ENCODE measurements around the gene MEPCE. TPM values are rescaled to one million over a fixed set of nuclear protein-coding genes. Genes with fewer than 3 reads are reported as not detected.

Gene MEPCE
- total and polyA plus RNA-seq, 8 donors = 14.1 to 117 (median 22.5) TPM

GRCh38 chr7:100418930-100419659, 10.5 kb upstream of the MEPCE start:
- Histone ChIP-seq H3K4me1 (no peaks in the 10 kb centered on the region), H3K9me3 (no peaks in the 10 kb centered on the region), H3K4me3 (no peak overlapping the region), H3K27me3 (no peaks in the 10 kb centered on the region), H3K36me3 (peaks cover 0 to 6% (median 3%) of the 10 kb centered on the region in 4 donors), H3K27ac (no peak overlapping the region)
- no peak for TF ChIP-seq POLR2A (IDR thresholded peaks at IDR 0.05)
- WGBS, 5 donors = 82 to 100% (median 94%) methylated on average over 1 of the region's 1 CpG
- intact Hi-C loops (cut with DNase I; ENCODE audit: low total_unique reads) = loop anchor here (10.0 kb wide), 1 partner anchor 64 kb away; the partner anchor contains the start of gene PILRB
- DNase-seq = no peak

DNA sequence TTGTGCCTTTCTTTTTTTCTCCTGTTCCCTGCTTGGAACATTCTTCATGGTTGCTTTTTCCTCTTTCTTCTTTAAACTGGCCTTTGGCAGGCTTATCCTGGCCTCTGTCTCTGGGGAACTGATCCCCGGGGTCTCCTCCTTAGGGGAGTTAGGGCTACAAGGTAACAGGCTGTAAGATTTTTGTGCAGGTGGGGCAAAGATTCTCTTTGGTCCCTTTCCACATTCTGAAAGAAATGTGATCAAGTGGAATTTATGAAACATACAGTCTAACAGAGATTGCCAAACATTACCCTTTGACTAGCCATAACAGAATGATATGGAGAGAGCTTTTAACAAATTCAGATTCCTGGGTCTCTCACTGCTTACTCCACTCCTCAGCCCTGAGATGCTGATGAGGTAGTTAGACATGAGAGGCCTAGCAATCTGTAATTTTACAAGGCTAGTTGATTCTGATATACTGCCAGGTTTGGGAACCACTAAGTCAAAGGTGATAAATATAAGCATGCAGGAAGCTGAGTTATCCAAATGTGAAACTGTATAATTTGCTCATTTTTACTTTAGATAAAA, 9.9 kb upstream of the MEPCE start:
- intact Hi-C loops (cut with DNase I; ENCODE audit: low total_unique reads) = loop anchor here (10.0 kb wide), 1 partner anchor 65 kb away; the partner anchor contains the start of gene PILRB
- TF ChIP-seq EP300 (IDR thresholded peaks at IDR 0.05) (no peak), CTCF (IDR thresholded peaks at IDR 0.05) (no peak), POLR2A (IDR thresholded peaks at IDR 0.05) (no peak), POLR2AphosphoS5 (IDR thresholded peaks at IDR 0.05) (no peak)
- no peak for DNase-seq
- no peaks in the 10 kb centered on the region for H3K9me3 ChIP-seq
- peaks cover 0 to 6% (median 3%) of the 10 kb centered on the region in 4 donors for H3K36me3 ChIP-seq
- H3K27ac ChIP-seq = no peak overlapping the region
- H3K4me1 ChIP-seq = no peaks in the 10 kb centered on the region
- H3K4me3 ChIP-seq = no peak overlapping the region
- WGBS, 5 donors = 68 to 84% (median 81%) methylated on average over 1 of the region's 1 CpG
- no peaks in the 10 kb centered on the region for H3K27me3 ChIP-seq

DNA sequence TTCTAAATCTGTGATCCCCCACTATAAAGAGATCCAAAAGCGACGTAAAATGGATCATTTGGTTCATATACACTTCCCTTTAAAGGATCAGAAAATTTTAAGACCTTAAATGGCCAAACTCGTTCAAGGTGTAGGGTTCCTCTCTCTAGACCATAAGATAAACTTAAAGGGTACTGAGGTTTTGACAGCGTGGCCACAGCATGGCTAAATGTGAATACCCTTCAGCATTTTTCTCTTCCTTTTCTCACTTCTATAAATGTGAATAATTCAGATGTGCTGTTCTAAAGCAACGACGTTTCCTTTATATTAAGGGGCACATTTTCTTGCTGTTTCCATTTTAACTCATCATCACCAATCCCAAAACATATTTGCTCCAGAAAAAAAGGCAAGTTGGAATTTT, 6.3 kb upstream of the MEPCE start:
- peaks cover 4 to 7% (median 7%) of the 10 kb centered on the region in 4 donors for H3K4me1 ChIP-seq
- no peak for DNase-seq
- no peak for TF ChIP-seq EP300 (IDR thresholded peaks at IDR 0.05)
- TF ChIP-seq POLR2AphosphoS5 (IDR thresholded peaks at IDR 0.05) = no peak
- no peak for TF ChIP-seq POLR2A (IDR thresholded peaks at IDR 0.05)
- no peak for TF ChIP-seq CTCF (IDR thresholded peaks at IDR 0.05)
- no peaks in the 10 kb centered on the region for H3K9me3 ChIP-seq
- WGBS, 5 donors = 77 to 96% (median 88%) methylated on average over 6 of the region's 6 CpGs
- no peak overlapping the region for H3K4me3 ChIP-seq
- intact Hi-C loops (cut with DNase I; ENCODE audit: low total_unique reads) = no loop called here
- H3K27me3 ChIP-seq = no peaks in the 10 kb centered on the region
- peaks cover 0 to 6% (median 2%) of the 10 kb centered on the region in 4 donors for H3K36me3 ChIP-seq
- H3K27ac ChIP-seq = no peak overlapping the region

DNA sequence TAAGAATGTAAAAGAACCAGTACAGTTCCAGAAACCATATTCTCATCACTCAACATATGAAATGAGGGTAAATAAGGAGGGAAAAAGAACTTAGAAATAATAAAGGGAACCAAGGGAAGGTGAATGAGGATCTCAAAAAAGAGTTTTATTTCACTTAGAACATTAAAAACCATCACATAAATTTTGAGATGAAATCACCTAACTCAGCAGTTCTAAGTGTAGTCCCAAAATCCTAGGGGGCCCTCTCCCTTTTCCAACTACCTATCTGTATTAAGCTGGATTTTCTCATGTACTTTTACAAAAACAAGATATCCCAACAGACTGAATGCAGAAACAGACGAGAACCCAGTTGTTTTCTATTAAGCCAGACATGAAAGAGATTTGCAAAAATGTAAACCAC, 4.3 kb upstream of the MEPCE start:
- H3K27ac ChIP-seq = no peak overlapping the region
- WGBS, 5 donors = 30 to 73% (median 66%) methylated on average over 1 of the region's 1 CpG
- no peak for TF ChIP-seq POLR2A (IDR thresholded peaks at IDR 0.05)
- no peak for TF ChIP-seq EP300 (IDR thresholded peaks at IDR 0.05)
- TF ChIP-seq POLR2AphosphoS5 (IDR thresholded peaks at IDR 0.05) = no peak
- no peak for TF ChIP-seq CTCF (IDR thresholded peaks at IDR 0.05)

GRCh38 chr7:100426516-100426915, 3.1 kb upstream of the MEPCE start:
- intact Hi-C loops (cut with DNase I; ENCODE audit: low total_unique reads) = no loop called here

More for the DNA sequence above, 4.3 kb upstream of the MEPCE start:
- intact Hi-C loops (cut with DNase I; ENCODE audit: low total_unique reads) = no loop called here
- no peaks in the 10 kb centered on the region for H3K9me3 ChIP-seq
- no peaks in the 10 kb centered on the region for H3K27me3 ChIP-seq
- no peak for DNase-seq
- H3K4me3 ChIP-seq = no peak overlapping the region
- H3K4me1 ChIP-seq = peaks cover 4 to 10% (median 9%) of the 10 kb centered on the region in 4 donors
- peaks cover 0 to 6% (median 2%) of the 10 kb centered on the region in 4 donors for H3K36me3 ChIP-seq

More at GRCh38 chr7:100426516-100426915, 3.1 kb upstream of the MEPCE start:
- H3K9me3 ChIP-seq = no peaks in the 10 kb centered on the region
- no peaks in the 10 kb centered on the region for H3K27me3 ChIP-seq
- H3K27ac ChIP-seq = no peak overlapping the region
- no peak for DNase-seq
- peaks cover 0 to 14% (median 5%) of the 10 kb centered on the region in 4 donors for H3K36me3 ChIP-seq
- H3K4me1 ChIP-seq = peaks cover 16 to 22% (median 21%) of the 10 kb centered on the region in 4 donors
- H3K4me3 ChIP-seq = no peak overlapping the region
- no peak for TF ChIP-seq POLR2AphosphoS5 (IDR thresholded peaks at IDR 0.05)
- TF ChIP-seq POLR2A (IDR thresholded peaks at IDR 0.05) = no peak
- no peak for TF ChIP-seq EP300 (IDR thresholded peaks at IDR 0.05)
- TF ChIP-seq CTCF (IDR thresholded peaks at IDR 0.05) = no peak

Measured in stomach (tissue), 9 donors.